GM21737 (cell line): ENCODE data around the gene MRRF.

Experiments
- ATAC-seq: cut with Tn5 transposase; IDR thresholded peaks from one replicate; pipeline ENCODE4 v1.9.1; 2021; ENCODE audit warnings: mild to moderate bottlenecking, moderate library complexity; ENCODE audit not compliant: unreplicated experiment

The MRRF gene, protein sequence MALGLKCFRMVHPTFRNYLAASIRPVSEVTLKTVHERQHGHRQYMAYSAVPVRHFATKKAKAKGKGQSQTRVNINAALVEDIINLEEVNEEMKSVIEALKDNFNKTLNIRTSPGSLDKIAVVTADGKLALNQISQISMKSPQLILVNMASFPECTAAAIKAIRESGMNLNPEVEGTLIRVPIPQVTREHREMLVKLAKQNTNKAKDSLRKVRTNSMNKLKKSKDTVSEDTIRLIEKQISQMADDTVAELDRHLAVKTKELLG

DNA sequence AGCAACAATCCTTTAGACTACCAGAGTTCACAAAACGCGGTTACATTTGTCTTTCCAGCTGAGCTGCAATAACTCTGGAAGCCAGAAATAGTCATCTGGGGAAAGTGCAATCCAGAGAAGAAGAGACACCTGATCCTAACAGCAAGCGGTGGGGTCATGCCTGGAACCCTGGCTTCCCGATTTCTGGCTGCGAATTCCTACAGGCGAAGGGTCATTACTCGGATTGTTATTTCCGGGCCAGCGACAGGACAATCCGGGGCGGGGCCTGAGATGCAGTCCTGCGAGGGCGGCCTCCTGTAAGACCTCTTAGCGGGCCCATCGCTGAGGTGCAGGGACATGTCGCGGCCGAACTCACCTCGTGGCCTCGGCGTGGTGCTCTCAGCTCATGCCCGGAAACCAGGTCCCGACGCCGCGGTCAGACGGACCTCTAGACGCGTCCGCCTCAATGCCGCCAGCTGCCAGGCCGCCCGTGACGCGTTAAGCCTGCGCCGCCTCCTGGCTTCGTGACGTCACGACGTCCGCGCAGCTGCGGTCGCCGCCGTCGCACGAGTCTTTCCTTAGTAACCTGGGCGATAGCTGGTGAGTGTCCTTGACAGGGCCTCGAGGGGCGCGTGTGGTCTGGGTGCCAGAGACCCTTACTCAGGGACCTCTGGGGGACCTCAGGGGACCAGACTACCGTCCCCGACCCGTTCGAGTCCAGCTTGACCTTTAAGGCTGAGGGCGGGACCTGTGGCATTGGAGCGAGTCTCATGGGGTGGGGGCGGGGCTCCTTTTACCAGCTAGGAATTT is at the start of gene MRRF, which contains the start of gene RBM18:
Gene MRRF (plus strand): TSS at position 523 of the 789 bp plus-strand sequence. CDS start 6,010 bp downstream, outside the sequence.
Gene RBM18 (minus strand): TSS at position 481 of the 789 bp plus-strand sequence. CDS start 3,348 bp downstream, outside the sequence.
- ATAC-seq = peak; percentile 80

DNA sequence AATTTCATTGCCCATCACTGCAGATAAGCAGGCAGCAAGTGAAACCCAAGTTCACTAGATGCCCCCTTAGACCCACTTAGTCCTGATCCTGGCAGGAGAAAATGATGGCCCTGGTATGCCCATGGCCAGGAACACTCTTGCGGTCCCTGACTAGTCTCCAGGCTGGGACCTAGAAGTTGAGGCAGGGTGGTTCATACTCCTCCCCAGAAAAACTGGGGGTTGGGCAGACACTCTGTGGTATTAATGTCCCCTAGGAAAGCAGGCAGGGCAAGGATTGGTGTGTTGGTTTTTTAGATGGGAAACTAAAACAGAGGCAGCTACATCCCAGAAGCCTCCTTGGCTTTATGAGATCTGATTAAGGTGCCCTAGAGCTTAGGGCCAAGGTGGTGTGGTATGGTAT is 49.0 kb upstream of the MRRF start:
- no peak for ATAC-seq

DNA sequence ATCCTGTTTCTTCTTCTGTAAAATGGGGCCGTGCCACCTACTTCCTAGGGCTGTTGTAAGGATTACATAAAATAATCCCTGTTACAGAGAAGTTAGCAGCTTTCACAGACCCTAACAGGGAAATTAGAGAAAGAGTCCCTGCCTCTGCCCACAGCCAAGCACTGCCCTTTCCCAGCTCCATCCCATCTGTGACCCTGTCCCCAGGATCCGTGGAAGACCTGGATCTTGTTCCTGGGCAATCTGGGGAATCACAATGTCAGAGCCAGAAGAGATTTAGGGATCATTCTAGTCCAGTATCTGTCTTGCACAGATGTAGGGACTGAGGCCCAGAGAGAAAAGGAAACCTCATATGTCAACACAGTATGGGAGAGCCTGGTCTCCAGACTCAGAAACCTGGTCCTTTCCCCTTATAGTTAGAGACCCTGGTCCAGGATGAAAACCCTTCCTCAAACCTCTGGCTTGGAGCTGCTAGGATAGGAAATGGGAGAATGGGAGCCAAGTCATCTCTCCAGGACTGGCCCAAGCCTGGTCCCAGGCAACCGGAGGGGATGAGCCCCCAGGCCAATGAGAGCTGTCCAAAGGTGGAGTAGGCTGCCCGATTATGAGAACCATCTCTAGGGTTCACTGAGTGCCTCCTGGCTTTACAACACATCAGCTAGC is 48.4 kb upstream of the MRRF start:
- ATAC-seq = no peak

DNA sequence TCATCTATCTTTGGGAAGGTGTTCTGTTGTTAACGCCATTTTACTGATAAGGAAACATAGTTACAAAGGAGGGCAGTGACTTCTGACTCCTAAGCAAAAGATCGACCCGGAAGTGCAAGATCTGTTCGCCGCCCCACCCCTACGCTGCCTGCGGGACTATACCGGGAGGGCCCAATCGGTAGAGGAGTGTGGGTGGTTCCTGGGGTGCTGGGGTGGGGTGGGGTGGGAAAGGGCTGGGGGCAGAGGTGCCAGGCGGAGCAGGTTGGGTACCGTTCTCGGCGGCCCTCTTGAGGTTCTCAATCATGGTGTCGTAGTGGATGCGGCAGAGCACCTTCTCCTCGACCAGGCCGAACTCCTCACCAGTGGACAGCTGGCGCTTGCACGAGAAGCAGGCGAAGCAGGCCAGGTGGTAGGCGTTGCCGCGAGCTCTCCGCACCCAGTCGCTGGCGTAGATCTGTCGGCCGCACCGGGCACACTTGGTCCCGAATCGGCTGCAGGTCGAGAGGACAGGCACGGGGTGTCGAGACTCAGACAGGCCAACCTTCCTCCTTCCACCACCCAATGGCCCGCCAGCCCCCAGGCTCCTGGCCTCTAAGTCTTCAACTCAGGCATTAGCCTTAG is 47.8 kb upstream of the MRRF start:
- ATAC-seq = no peak

DNA sequence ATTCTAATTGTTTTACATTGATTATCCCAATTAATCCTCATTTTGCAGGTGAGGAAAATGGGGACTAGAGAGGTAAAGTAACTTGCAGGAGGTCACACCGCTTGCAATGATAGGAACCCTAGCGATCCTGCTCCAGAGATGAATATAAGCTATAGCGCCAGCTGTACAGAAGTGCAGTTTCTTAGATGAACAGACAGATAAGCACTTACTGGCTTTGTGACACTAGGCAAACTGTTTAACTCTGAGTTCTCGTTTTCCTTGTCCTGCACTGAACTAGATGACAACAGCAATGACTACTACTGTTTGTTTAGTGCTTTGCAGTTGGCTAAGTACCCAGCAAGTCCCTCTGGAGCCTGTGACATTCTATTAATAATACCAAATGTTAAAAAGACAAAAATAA is 47.0 kb upstream of the MRRF start:
- no peak for ATAC-seq

DNA sequence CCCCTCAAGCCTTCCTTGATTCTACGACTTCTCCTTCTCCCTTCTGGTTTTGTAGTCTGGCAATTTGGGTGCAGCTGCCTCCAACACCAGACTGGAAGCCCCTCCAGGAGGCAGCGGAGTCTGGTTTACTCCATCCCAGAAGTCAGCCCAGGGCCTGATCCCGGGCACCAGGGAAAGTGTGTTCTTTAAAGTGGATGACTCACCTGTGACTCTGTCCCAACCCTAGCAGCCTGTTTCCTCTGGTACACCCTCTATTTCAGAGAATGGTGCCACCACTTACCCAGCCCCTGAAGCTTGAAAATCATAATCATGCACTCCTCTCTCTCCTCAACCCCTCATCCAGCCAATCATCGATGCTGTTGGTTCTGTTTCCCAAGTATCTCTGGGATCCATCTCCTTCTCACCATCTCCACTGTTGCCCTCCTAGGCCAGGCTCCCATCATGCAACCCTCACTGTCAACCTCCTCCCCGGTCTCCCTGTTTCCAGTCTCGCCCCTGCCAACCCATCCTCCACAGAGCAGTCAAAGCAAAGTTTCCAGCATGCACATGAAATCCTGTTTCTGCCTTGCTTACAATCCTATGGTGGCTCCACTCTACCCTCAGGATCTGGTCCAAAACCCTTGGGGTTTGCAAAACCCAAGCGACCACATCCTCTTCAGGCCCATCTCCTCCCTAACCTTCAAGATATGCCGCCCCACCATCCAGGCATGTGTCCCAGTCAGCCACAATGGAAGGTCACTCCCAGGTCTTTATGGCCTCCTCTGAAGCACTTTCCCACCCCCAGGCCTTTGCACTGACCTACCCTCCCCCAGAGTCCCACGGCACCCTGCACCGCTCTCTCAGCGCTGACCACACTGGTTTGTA is 46.4 kb upstream of the MRRF start:
- ATAC-seq = no peak

DNA sequence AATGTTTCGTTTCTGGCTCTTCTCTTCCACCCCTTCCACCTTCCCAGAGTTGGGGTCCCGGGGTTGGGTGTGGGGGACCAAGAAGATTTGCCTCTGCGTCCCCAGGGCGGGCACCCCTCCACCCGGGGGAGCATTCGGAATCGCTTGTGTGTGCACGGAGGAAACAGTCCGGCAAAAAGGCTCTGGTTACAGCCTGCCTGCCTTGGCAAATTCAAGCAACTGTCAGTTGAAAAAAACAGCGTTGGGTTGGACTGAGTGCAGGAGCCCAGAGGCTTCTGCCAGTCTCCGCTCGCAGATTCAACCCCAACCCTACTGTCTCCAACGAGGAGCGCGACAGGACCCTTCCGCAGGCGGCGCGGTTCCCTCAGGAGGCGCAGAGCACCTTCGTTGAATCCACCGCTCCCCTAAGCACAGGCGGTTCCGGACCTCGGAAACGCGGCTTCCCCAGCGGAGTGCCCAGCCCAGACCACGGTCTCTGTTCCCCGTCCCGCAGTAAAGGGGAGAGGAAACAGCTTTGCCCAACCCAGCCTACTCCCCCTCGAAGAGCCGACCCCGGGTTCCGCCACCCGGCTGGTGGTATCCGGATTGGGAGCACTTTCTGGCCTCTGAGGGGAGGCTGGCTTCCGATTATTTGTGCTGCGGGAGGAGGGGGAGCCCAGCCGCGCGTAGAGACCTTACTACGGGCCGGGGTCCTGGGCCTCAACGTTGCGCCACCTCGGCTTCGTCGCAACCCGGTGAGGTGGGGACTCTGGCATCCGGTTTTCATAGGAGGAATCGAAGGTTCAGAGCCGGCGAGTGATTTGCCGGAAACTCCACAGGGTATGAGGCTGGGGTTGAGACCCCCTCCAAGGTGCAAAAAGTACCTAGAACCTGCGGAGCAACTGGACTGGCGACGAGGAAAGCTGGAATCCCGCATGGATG is 45.5 kb upstream of the MRRF start:
- ATAC-seq = no peak

DNA sequence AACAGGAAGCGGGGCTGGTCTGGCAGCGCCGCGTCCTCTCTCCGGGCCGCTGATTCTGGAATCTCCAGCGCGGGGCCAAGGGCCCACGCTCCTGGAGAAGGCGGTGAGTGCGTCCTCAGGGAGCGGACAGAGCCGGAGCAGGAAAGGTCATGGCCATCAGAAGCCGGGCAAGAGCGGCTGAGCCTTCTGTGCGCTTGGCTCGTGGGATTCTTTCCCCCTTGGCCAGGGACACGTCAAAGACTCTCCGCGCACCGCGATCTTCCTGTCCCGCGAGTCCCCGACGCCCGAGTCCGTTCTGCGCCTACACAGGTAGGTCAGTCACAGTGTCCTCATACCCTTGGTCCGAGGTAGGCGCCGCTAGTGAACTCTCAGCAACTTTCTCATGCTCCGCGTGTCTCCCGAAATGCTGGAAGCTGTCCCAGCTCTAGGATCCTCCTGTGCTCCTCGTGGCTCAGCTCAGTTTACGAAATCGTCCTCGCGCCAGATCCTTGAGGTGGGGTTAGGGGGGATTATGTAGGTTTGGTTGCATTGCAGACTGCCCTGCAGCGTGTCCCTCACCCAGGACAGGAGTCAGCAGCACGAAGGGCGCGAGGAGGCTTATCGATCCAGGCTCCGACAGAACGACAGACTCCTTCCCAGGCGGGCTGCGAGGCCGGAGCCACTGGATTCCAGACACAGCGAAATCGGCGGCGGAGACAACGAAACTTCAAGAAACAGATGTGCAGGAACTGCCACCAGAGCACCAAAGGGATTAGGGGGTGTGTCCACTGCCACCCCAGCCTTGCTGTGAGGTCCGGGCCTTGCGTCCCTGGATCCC is 44.6 kb upstream of the MRRF start:
- ATAC-seq = no peak

DNA sequence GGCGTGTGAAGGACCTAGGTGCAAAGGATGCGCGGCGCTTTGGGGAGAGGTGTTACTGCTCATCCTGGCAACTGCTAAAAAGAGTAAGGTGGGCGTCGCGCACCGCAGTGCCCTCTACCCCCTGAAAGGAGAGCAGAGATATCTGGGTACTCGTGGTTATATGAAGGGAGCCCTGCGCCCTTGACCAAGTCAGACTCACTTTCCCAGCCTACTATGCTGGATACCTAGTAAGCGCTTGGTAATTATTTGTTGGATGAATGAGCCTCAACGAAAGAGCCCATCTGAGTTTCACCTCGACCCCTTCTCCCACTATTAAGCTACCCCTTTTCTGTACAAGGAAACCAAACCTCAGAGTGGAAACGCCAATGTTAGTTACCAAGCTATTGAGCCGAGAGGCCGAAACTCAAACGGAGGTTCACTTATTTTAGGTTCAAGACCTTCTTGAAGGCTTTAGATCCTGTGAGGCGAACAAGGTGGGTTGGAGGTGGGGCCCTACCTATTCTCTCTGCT is 44.0 kb upstream of the MRRF start:
- no peak for ATAC-seq

DNA sequence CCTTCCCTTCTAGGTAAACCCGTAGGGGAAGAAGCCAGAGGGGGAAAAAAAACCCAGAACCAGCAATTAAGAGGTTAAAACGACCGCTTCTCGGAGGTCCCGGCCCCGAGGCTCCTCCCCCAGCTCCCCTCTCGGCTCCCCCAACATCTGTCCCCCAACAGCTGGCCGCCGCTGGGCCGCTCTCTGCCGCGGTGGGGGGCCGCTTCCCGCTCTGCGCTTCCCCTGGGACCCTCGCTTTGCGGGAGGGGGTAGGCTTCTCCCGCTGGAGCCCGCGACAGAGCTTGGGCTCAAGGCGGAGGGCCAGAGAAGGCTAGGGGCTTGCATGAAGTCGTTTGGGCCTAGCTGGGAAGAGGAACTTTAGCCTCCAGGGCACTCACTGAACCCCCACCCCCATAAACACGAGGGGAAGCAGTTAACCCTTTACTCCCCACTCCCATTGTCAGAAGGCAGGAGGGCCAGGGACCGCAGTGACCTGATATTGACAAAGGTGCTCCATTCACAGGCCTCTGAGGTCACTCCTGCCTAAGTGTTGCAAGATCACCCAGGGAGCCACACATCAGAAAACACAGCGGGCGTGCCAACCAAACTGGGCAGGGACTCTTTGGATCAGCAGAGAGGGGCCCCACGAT is 43.4 kb upstream of the MRRF start:
- ATAC-seq = no peak

DNA sequence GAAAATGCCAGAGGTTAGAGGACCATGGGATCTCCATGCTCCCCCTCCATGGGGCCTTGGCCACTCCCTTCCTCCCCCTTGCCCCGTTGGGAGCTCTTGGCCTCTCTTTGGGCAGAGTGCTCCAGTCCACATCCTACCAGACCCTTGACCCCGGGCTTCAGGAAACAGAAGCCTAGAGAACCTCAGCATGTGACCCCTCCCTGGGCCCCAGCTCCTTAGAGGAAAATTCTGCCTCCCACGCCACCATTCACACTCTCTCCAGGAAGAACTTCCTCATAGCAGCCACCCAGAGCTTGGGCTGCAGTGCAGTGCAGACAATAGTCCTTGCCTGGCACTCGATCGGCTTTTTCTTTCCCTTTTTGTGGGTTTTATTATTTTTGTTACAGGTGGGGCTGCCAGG is 41.9 kb upstream of the MRRF start:
- no peak for ATAC-seq

DNA sequence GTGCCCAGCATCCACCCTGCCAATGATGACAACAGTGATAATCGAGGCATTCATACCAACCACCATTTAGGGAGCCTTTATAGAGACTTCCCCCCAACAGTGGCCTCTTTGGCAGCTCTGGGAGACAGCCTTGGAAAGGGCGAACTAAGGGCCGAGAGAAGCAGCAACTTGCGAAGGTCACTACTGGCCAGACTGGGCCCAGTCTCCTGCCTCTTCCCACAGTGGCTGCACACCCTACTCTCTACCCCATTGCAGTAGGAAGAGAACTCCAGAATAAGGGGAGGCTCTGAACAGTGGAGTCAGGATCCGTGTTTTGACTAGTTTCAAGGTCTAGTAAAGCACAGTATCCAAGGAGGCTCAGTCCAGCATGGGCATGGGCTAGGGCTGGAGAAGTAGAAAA is 41.2 kb upstream of the MRRF start:
- ATAC-seq = no peak

DNA sequence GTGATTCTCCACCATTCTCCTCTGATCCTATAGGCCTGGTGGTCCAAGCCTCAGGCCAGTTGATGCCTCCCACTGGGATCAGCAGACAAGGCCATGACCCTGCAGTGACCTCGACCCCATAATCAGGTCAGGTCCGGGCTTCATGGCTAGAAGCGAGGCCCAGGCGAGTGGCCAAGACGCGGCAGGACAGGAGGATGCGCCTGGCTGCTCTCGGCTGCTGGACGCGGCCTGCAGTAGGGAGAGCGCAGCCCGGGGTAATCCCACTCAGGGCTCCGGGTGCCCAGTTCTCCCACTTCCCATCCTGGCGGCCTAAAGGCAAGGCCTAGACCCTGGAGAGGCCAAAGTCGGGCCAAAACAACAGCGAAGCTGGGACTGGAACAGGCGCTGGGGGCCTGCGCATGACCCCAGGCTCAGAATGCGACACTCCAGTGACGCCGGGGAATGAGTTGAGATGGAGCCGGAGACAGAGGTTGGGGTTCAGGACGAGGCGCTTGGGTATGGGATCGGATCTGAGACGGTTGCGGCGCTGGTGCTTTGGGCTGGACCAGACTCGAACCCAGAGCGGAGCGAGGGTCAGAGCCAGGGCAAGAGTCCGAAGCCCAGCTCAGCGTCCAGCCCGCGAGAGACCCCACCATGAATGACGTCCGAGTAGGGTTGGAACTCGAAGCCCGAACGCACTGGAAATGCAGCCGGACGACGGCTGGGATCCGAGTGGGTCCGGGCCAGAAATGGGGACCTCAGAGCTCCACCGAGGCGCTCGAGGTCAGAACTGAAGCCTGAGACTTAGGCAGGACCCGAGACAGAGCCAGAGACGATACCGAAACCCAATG is 39.2 kb upstream of the MRRF start:
- ATAC-seq = no peak

DNA sequence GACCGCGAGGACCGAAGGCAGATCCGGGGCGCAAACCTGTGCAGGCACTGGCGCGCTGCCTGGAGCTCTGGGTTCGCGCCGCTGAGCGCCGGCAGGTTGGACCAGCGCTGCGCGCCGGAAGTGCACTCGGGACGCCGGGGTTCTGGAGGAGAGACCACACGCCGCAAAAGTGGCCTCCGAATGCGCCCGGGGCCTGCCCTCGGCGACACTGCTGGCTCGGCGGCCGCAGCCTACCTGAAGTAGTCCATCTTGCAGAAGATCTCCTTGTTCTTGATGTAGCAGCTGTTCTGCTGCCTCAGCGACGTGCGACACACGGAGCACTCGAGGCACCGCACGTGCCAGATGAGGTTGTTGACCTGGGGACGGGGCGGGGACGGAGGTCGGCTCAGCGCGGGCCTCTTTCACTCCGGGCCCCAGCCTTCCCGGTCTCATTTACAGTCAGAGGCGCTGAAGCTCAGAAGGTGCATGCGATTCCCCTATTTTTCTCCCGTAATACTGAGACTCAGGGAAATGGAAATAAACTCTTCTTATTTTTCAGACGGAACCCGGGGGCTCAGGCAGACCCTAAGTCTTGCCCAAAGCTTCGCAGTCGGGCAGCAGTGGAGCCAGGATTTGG is 38.4 kb upstream of the MRRF start:
- no peak for ATAC-seq

DNA sequence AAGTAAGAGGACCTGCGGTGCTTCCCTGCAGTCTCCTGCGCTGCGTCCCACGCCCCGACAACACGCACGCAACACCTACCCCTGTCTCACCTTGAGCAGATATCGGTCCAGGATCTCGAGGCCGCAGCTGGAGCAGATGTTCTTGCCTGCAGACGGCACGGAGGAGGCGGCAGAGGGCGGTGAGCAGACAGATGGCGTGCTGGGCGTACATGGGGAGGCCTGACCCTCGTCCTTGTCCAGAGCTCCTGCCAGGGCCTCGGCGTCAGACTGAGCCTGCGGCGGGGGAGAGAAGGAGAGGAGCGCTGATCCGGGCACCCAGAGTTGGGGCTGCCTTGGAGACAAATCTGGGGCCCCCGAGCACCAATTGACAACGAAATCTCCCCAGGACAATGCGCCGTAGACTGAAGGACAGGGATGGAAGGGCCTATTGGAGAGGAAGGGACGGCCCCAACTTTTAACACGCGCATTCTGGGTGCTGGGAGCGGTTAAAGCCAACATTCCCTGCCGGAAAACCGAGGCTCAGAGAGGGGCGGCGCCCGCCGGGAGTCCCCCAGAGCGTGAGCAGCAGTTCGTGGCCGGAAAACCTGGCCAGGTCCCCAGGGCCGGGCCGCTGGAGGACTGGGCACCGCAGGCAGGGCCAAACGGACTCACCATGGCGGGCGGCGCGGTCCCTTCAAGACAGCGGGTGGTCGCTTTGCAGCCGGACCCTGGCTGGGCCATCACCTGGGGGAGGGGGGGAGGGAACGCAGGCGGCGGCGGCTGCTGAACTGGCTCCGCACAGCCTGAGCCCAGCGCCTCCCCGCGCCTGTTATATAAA is 37.7 kb upstream of the MRRF start:
- no peak for ATAC-seq

DNA sequence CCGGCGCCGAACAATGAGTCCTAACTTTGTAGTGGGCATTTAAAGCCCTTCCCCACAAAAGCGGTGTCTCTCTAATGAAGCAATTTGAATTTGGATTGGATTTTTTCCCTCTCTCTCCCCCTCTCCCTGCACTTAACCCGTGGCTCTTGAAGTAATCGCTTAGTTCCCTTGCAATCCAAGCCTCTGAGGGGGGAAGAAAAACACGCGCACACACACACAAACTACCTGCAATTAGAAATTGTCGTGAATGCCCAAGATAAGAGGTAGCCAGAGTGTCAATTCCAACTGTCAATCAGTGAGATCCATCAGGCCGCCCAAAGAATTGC is 37.1 kb upstream of the MRRF start:
- no peak for ATAC-seq
